ENCODE results near the gene SYNGR3.
"Not testable (repeated sequence)": the region's sequence is repeated elsewhere in the genome, so short reads cannot be mapped to it uniquely, and the experiment has no call there.

Gene SYNGR3

GRCh38 chr16:1959269-1960039 lies 30.3 kb upstream of the SYNGR3 start, which contains the start of gene NDUFB10:
TSS of gene NDUFB10 (plus strand) at chr16:1959538. CDS start at chr16:1959625, 87 bp downstream.
- no peak for DNase-seq (ENCODE audit: low read depth)

GRCh38 chr16:1960665-1961630 lies 28.8 kb upstream of the SYNGR3 start:
- no peak for DNase-seq (ENCODE audit: low read depth)

- no peak for DNase-seq (ENCODE audit: low read depth)
Observed at GRCh38 chr16:1961651-1962067, 28.1 kb upstream of the SYNGR3 start.

GRCh38 chr16:1962161-1963153 lies 27.3 kb upstream of the SYNGR3 start:
- DNase-seq (ENCODE audit: low read depth), result not testable (repeated sequence)

- DNase-seq (ENCODE audit: low read depth), result no peak
Observed at GRCh38 chr16:1963806-1964505, 25.8 kb upstream of the SYNGR3 start.

- peak; percentile 89 for DNase-seq (ENCODE audit: low read depth)
Observed at GRCh38 chr16:1964506-1965395, 25.0 kb upstream of the SYNGR3 start, which contains the start of gene RPS2. TSS of gene RPS2 (minus strand) at chr16:1964826. CDS start at chr16:1964625, 201 bp downstream.

GRCh38 chr16:1965396-1966001 lies 24.3 kb upstream of the SYNGR3 start:
- no peak for DNase-seq (ENCODE audit: low read depth)

GRCh38 chr16:1966460-1966859 lies 23.3 kb upstream of the SYNGR3 start, which contains the start of gene RNF151:
TSS of gene RNF151 (plus strand) at chr16:1966856. CDS start at chr16:1966882, 26 bp downstream.
- DNase-seq (ENCODE audit: low read depth), result no peak

GRCh38 chr16:1968146-1968953 lies 21.4 kb upstream of the SYNGR3 start:
- no peak for DNase-seq (ENCODE audit: low read depth)

- DNase-seq (ENCODE audit: low read depth), result peak; percentile 62
Observed at GRCh38 chr16:1971796-1972489, 17.8 kb upstream of the SYNGR3 start, which contains the start of gene TBL3. TSS of gene TBL3 (plus strand) at chr16:1972053. CDS start at chr16:1972165, 112 bp downstream.

- DNase-seq (ENCODE audit: low read depth), result no peak
Observed at GRCh38 chr16:1972490-1972877, 17.3 kb upstream of the SYNGR3 start.

GRCh38 chr16:1973461-1974156 lies 16.2 kb upstream of the SYNGR3 start:
- no peak for DNase-seq (ENCODE audit: low read depth)

- no peak for DNase-seq (ENCODE audit: low read depth)
Observed at GRCh38 chr16:1974157-1975070, 15.4 kb upstream of the SYNGR3 start.

GRCh38 chr16:1975432-1976215 lies 14.1 kb upstream of the SYNGR3 start:
- no peak for DNase-seq (ENCODE audit: low read depth)

- DNase-seq (ENCODE audit: low read depth), result no peak
Observed at GRCh38 chr16:1976216-1976520, 13.6 kb upstream of the SYNGR3 start.
